Muscle layer of duodenum (tissue), 2 donors: ENCODE results near the gene RTCB.
A peak's percentile ranks its signal among the peaks of the same experiment; 100 is the strongest.

Experiments used
- H3K27ac ChIP-seq: one replicate; pipeline ENCODE4 v1.7.0; 2013; ENCODE audit warnings: mild to moderate bottlenecking, low read length
- H3K27me3 ChIP-seq: one replicate; pipeline ENCODE4 v1.7.0; 2013; ENCODE audit warnings: low read depth, mild to moderate bottlenecking, control low read depth, low read length
- H3K36me3 ChIP-seq, 2 donors: one replicate each; pipeline ENCODE4 v1.7.0; 2013; ENCODE audit warnings: low read length in 2 of 2, control low read depth in 1 of 2, mild to moderate bottlenecking in 1 of 2; ENCODE audit not compliant: insufficient read depth in 2 of 2, control insufficient read depth in 1 of 2
- H3K4me1 ChIP-seq, 2 donors: one replicate each; pipeline ENCODE4 v1.7.0; 2013; ENCODE audit warnings: low read length in 2 of 2, mild to moderate bottlenecking in 2 of 2, control low read depth in 1 of 2, moderate library complexity in 1 of 2; ENCODE audit not compliant: insufficient read depth in 2 of 2, control insufficient read depth in 1 of 2
- H3K4me3 ChIP-seq, 2 donors: one replicate each; pipeline ENCODE4 v1.7.0; 2013; ENCODE audit warnings: low read length in 2 of 2, low read depth in 1 of 2, mild to moderate bottlenecking in 1 of 2
- H3K9me3 ChIP-seq, 2 donors: one replicate each; pipeline ENCODE4 v1.7.0; 2013; ENCODE audit warnings: low read length in 2 of 2, control low read depth in 1 of 2, mild to moderate bottlenecking in 1 of 2; ENCODE audit not compliant: control insufficient read depth in 1 of 2
- donor health status: healthy.

RTCB gene

DNA sequence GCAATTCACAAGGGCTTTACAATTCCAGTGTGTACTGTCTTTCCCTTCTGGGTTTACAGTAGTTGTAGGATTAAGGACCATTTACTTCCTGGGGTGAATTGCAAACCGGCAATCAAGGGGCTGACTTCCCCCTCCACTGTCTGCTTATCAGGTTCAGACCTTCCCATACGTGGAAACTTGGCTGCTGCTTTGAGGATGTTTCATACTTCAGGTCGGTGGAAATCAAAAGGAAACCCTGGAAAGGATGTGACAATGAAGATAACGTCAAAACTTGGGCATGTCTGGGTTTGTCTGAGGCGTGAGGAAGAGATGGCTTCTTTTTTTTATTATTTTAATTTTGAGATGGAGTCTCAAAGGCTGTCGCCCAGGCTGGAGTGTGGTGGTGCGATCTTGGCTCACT lies 2.1 kb upstream of the RTCB start:
- Histone ChIP-seq H3K36me3 (no peaks in the 10 kb centered on the region), H3K9me3 (no peaks in the 10 kb centered on the region), H3K4me1 (peaks cover 16 to 17% of the 10 kb centered on the region in 2 donors), H3K4me3 (no peak overlapping the region), H3K27ac (no peak overlapping the region), H3K27me3 (no peaks in the 10 kb centered on the region)

DNA sequence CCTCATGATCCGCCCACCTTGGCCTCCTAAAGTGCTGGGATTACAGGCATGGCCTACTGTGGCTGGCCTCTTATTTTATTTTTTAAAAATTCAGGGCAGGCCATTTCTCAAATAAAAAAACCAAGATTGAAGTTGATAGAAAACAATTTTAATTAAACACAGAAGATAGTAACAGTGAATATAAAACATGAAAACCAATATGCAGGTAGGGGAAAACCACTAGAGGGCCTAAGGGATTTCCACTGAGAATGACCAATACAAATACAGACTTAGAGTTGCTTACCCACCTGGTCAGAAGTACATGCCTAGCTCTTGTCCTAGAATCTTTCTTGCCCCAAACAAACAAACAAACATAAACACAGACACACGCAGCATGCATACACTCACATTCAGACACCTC lies 1.7 kb upstream of the RTCB start:
- no peaks in the 10 kb centered on the region for H3K9me3 ChIP-seq
- H3K4me1 ChIP-seq = peaks cover 16 to 19% of the 10 kb centered on the region in 2 donors
- no peak overlapping the region for H3K27ac ChIP-seq
- H3K27me3 ChIP-seq = no peaks in the 10 kb centered on the region
- H3K4me3 ChIP-seq = no peak overlapping the region
- peaks cover under 1 to 2% of the 10 kb centered on the region in 2 donors for H3K36me3 ChIP-seq

DNA sequence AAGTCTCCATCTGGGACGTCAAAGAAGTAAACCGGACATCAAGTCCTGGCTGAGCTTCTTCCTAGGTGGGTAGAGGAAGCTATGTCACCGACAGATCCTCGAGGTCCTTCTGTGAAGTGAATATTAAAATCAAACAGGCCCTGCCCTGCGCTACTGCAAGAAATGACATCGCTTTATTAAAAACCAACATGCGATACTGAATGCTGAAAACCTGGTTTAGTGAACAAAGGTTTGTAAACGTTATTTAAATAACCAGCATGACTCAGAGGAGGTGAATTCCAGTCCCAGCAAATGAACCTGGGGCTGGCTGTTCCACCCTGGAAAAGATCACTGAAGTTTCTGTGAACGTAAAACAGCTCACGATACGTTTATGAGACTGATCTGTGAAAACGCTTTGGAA lies 645 bp downstream of the RTCB start:
- Histone ChIP-seq H3K36me3 (peaks cover 24% of the 10 kb centered on the region in 2 donors), H3K27ac (peak overlapping the region; percentile 84), H3K9me3 (no peaks in the 10 kb centered on the region), H3K4me1 (peaks cover 16 to 25% of the 10 kb centered on the region in 2 donors), H3K4me3 (peak overlapping the region; percentile 98 to 99), H3K27me3 (no peaks in the 10 kb centered on the region)

DNA sequence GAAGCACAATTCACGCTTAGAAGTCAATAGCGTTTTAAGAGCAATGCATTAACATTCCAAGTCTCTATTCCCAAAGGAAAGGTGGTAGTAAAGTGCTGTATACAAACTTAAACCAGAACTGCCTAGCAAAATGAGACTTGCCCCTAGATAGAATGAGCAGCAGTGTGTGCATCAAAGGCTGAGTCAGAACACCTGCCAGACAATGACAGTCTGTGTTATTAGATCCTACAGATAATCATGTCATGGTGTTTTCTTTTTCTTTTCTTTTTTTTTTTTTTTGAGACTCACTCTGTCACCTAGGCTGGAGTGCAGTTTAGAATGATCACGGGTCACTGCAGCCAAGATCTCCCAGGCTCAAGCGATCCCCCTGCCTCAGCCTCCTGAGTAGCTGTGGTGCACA lies 1.6 kb downstream of the RTCB start:
- Histone ChIP-seq H3K4me1 (peaks cover 16 to 25% of the 10 kb centered on the region in 2 donors), H3K27ac (no peak overlapping the region), H3K9me3 (no peaks in the 10 kb centered on the region), H3K4me3 (peak overlapping the region; percentile 98 to 99), H3K36me3 (peaks cover 31 to 33% of the 10 kb centered on the region in 2 donors), H3K27me3 (no peaks in the 10 kb centered on the region)

DNA sequence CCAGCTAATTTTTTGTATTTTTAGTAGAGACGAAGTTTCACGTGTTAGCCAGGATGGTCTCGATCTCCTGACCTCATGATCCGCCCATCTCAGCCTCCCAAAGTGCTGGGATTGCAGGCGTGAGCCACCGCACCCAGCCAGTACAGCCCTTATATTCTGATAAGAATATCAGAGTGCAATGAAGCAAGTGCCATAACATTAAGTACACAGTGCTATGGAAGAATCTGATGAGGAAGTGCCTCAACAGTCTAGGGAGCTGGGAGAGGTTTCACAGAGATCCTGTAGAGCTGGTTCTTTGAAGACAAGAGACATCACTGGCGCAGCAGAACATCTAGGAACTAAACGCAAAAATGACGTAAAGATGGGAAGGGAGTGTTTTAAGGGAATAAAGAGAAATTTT lies 2.1 kb downstream of the RTCB start:
- H3K36me3 ChIP-seq = peaks cover 36 to 38% of the 10 kb centered on the region in 2 donors
- no peaks in the 10 kb centered on the region for H3K27me3 ChIP-seq
- H3K4me1 ChIP-seq = peaks cover 16 to 25% of the 10 kb centered on the region in 2 donors
- peak overlapping the region; percentile 98 to 99 for H3K4me3 ChIP-seq
- H3K27ac ChIP-seq = no peak overlapping the region
- H3K9me3 ChIP-seq = no peaks in the 10 kb centered on the region

DNA sequence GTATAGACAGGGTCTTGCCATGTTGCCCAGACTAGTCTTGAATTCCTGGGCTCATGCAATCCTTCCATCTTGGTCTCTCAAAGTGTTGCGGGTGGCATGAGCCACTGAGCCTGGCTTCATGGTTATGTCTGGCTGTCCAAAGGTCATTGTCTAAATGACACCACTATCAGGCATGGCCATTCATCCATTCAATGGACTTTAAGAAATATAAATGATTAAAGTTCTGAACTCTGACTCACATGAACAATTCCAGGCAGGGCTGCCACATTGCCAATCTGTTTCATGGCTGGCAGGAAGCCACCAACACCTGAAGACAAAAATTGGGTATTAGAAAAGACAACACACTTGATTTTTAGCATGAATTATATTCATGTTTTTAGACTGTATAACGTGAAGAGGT lies 4.1 kb downstream of the RTCB start:
- Histone ChIP-seq H3K27me3 (no peaks in the 10 kb centered on the region), H3K9me3 (no peaks in the 10 kb centered on the region), H3K36me3 (peaks cover 37 to 52% of the 10 kb centered on the region in 2 donors), H3K4me3 (no peak overlapping the region), H3K4me1 (peaks cover 16 to 25% of the 10 kb centered on the region in 2 donors), H3K27ac (no peak overlapping the region)

DNA sequence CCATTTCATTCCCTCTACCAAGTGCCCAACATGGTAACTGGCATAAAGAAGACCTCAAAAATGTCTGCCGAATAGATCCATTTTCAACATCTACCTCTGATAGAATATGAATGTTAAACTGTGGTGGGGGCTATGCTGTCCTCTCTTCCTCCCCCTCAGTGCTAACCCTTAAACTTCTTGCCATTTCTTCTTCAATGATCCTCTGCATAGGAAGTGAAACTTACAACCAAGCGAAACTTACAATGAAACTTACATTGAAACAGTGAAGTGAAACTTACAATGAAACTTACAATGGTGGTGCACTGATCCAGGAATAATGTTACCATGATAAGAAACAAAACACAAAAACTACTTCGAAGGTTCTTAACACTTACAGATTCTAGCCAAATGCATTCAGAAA lies 4.7 kb downstream of the RTCB start:
- H3K4me1 ChIP-seq = peaks cover 16 to 25% of the 10 kb centered on the region in 2 donors

DNA sequence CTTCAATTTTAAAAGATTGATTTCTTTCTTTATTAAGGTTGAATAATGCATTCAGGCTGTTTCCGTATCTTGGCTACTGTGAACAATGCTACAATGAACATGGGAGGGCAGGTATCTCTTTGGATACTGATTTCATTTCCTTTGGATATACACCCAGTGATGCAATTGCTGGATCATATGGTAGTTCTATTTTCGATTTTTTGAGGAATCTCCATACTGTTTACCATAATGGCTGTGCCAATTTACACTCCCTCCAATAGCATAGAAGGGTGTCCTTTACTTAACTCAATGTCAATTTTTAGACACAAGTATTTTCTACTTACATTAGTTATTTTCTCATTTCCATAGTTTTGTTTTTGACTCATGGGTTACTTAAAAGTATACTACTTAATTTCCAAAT lies 8.0 kb downstream of the RTCB start:
- H3K36me3 ChIP-seq = peaks cover 64 to 84% of the 10 kb centered on the region in 2 donors
- H3K9me3 ChIP-seq = no peaks in the 10 kb centered on the region
- H3K27ac ChIP-seq = no peak overlapping the region
- H3K4me1 ChIP-seq = peaks cover 0 to 9% of the 10 kb centered on the region in 2 donors
- H3K27me3 ChIP-seq = no peaks in the 10 kb centered on the region
- H3K4me3 ChIP-seq = no peak overlapping the region

More for the DNA sequence above, 4.7 kb downstream of the RTCB start:
- Histone ChIP-seq H3K27me3 (no peaks in the 10 kb centered on the region), H3K27ac (no peak overlapping the region), H3K9me3 (no peaks in the 10 kb centered on the region), H3K4me3 (no peak overlapping the region), H3K36me3 (peaks cover 37 to 52% of the 10 kb centered on the region in 2 donors)

DNA sequence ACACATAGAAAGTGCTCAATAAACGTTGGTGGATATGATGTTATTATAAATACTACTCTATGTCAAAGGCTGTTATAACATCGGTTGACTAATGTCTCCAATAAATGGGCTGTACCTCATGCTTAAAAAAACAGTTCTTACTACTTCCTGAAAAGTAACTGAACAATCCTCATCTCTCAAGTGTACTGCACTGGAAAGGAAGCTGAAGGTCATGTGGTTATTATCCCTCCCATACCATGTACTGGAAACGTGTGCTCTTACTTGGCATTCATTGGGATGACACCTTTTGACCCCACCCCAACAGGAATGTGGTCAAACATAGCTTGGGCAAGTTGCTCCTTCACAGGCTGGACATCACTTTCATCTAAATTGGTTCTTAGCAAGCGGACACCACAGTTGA lies 10.6 kb downstream of the RTCB start:
- H3K27me3 ChIP-seq = no peaks in the 10 kb centered on the region
- no peaks in the 10 kb centered on the region for H3K9me3 ChIP-seq
- peaks cover 56 to 86% of the 10 kb centered on the region in 2 donors for H3K36me3 ChIP-seq
- no peak overlapping the region for H3K27ac ChIP-seq
- no peaks in the 10 kb centered on the region for H3K4me1 ChIP-seq
- H3K4me3 ChIP-seq = no peak overlapping the region

DNA sequence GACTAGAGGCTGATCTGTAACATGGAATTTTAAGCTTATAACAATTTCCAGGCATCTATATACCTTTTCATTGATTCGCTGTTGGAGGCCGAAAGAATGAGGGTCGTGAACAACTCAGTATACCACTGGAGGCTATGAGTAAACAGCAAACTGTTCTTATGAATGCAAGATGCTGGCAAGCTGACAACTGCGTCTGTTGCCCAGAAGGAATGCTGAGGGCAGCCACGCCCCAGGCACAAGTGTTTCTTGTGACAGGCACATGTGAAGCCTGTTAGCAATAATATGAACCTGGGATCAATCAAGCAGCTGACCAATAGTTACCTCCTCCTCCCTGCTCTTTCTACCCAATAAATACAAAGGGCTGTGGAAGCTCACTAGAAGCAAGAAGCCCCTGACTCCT lies 15.3 kb downstream of the RTCB start:
- no peaks in the 10 kb centered on the region for H3K9me3 ChIP-seq
- no peaks in the 10 kb centered on the region for H3K27me3 ChIP-seq
- H3K36me3 ChIP-seq = peaks cover 73 to 100% of the 10 kb centered on the region in 2 donors
- no peak overlapping the region for H3K4me3 ChIP-seq
- H3K27ac ChIP-seq = no peak overlapping the region
- H3K4me1 ChIP-seq = no peaks in the 10 kb centered on the region

DNA sequence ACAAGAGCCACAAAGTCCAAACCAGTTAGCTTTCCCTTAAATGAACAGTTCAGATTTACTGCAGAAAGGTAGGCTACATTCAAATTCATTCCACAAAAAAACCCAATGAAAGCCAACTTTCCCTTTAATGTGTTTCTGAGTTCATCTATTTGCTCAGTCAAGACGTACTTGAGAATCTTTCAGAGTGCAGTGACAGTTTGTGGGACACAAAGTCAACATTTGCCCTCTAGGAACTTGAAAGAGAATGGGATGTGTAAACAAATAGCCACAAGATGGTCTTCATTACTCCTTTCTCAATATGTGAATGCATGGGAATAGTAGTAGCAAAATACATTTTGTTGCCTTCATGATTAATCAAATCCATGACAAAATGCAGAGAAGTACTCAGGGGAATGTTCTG lies 15.8 kb downstream of the RTCB start:
- no peaks in the 10 kb centered on the region for H3K27me3 ChIP-seq
- no peaks in the 10 kb centered on the region for H3K4me1 ChIP-seq
- H3K9me3 ChIP-seq = no peaks in the 10 kb centered on the region
- peaks cover 68 to 96% of the 10 kb centered on the region in 2 donors for H3K36me3 ChIP-seq
- H3K4me3 ChIP-seq = no peak overlapping the region
- no peak overlapping the region for H3K27ac ChIP-seq

DNA sequence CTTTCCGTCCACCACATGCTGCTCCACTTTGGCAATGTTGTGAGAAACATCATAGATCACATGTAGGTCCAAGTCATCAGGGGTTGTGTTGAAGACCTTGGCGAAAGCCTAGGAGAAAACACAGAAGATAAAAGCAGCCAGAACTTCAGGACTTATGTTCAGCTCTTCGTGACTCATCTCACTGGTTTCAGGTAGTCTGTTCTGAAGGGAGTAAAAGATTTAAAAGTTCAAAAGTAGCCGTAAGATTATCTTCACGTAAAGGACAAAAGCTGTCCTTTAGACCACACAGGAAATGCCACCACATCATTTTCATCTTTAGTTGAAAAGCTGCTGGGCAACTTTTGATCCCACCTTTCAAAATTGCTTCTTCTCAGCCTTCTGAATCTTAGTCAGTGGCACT lies 16.9 kb downstream of the RTCB start:
- no peak overlapping the region for H3K27ac ChIP-seq
- H3K9me3 ChIP-seq = no peaks in the 10 kb centered on the region
- no peaks in the 10 kb centered on the region for H3K27me3 ChIP-seq
- no peak overlapping the region for H3K4me3 ChIP-seq
- H3K4me1 ChIP-seq = no peaks in the 10 kb centered on the region
- H3K36me3 ChIP-seq = peaks cover 63 to 94% of the 10 kb centered on the region in 2 donors
